Smooth muscle cell (in vitro differentiated cells): ENCODE data around the gene BCO1. TPM values are rescaled to one million over a fixed set of nuclear protein-coding genes. Genes with fewer than 3 reads are reported as not detected.

Source experiments
- DNase-seq: peaks from one replicate; lab custom pipeline; 2025; ENCODE audit not compliant: unreplicated experiment; lab: John Stamatoyannopoulos, UW
- H2AFZ ChIP-seq: fragments of 200-600 bp; sonication (generic); 2 replicates; pipeline ENCODE4 v1.6.0; 2016; ENCODE audit warnings: antibody characterized with exemption, low read depth, mild to moderate bottlenecking
- H3F3A ChIP-seq: fragments of 200-600 bp; sonication (generic); 2 replicates; pipeline ENCODE4 v1.6.0; 2017; ENCODE audit warnings: antibody characterized with exemption, low read depth
- H3K27ac ChIP-seq: fragments of 200-600 bp; sonication (generic); 2 replicates; pipeline ENCODE4 v1.5.1; 2016; ENCODE audit warnings: low read depth, mild to moderate bottlenecking
- H3K27me3 ChIP-seq: fragments of 200-600 bp; sonication (generic); 2 replicates; pipeline ENCODE4 v1.6.1; 2016; ENCODE audit warnings: low read depth, mild to moderate bottlenecking
- H3K36me3 ChIP-seq: fragments of 200-600 bp; sonication (generic); 2 replicates; pipeline ENCODE4 v1.5.1; 2016; ENCODE audit warnings: low read depth
- H3K4me1 ChIP-seq: fragments of 200-600 bp; sonication (generic); 2 replicates; pipeline ENCODE4 v1.5.1; 2016; ENCODE audit warnings: low read depth
- H3K4me2 ChIP-seq: fragments of 200-600 bp; sonication (generic); 2 replicates; pipeline ENCODE4 v1.6.0; 2016; ENCODE audit warnings: mild to moderate bottlenecking
- H3K4me3 ChIP-seq: fragments of 200-600 bp; sonication (generic); 2 replicates; pipeline ENCODE4 v1.5.1; 2016; ENCODE audit warnings: mild to moderate bottlenecking
- H3K79me2 ChIP-seq: fragments of 200-600 bp; sonication (generic); 2 replicates; pipeline ENCODE4 v1.6.0; 2016; ENCODE audit warnings: low read depth, mild to moderate bottlenecking
- H3K9ac ChIP-seq: fragments of 200-600 bp; sonication (generic); 2 replicates; pipeline ENCODE4 v1.6.0; 2016; ENCODE audit warnings: low read depth
- H3K9me3 ChIP-seq: fragments of 200-600 bp; sonication (generic); replicated peaks from 2 replicates; pipeline ENCODE4 v1.5.1; 2016; ENCODE audit warnings: low read depth
- H4K20me1 ChIP-seq: fragments of 200-600 bp; sonication (generic); 2 replicates; pipeline ENCODE4 v1.6.0; 2016; ENCODE audit warnings: low read depth
- whole genome bisulfite sequencing: methylation state at CpG from one replicate; pipeline ENCODE4 v1.1.7; 2016; ENCODE audit warnings: low lambda C conversion rate; 5-methylcytosine and 5-hydroxymethylcytosine counted together
- polyA plus RNA-seq: library from polyadenylated mRNA; unstranded; fragments of >200 nt; fragmentation: Nextera tagmentation; extraction: Ambion mirVana; gene quantifications from 2 replicates; pipeline ENCODE4 v1.2.1, GENCODE V29; 2016
- total RNA-seq: library from RNA; depleted of rRNA; stranded (reverse); fragments of >200 nt; gene quantifications from 2 replicates; pipeline ENCODE4 v1.2.3, GENCODE V29; 2014
- TF ChIP-seq, protein P1 (sequence below): fragments of 200-600 bp; sonication (generic); IDR thresholded peaks from 2 replicates; pipeline ENCODE4 v1.5.1; 2017; ENCODE audit warnings: borderline replicate concordance, mild to moderate bottlenecking, antibody characterized with exemption; ENCODE audit not compliant: insufficient read depth, poor library complexity, severe bottlenecking

The BCO1 gene
- total and polyA plus RNA-seq, 2 experiments from 2014 or later: not detected

DNA sequence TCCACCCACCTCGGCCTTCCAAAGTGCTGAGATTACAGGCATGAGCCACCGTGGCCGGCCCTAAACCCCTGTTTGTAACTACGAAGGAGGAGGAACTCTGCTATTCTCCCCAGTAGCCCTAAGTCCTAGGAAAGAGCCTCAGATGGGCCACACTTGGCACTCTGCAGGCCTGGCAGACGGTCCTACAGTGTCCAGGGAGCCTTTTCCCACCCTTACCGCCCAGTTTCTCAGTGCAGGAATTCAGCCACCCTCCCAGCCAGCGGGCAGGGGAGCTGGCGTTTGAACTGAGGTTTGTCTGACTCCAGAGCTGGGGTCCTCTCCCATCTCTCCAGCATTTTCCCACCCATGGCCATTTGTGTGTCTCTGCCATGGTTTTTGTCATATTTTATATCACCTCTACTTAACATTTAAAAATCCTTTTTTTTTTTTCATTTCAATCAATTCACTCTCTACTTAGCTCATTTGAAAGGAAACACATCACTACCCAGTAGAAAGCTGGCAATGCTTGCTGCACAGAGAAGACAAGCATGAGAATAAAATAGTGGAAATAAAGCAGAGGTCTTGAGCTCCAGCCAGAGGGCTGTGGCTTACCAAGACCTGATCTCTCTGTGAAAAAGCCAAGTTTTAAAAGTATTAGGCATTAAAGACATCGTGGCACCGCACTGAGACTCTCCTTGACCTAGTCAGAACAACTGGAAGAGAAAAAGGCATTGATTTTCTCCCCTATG, 34.9 kb downstream of the BCO1 start:
- Histone ChIP-seq H3K4me2 (no peak overlapping the region), H4K20me1 (no peaks in the 10 kb centered on the region), H3K9me3 (no peaks in the 10 kb centered on the region), H2AFZ (no peak overlapping the region), H3K9ac (no peak overlapping the region), H3K4me1 (no peaks in the 10 kb centered on the region), H3K27ac (no peak overlapping the region), H3K36me3 (no peaks in the 10 kb centered on the region), H3K27me3 (no peaks in the 10 kb centered on the region), H3K4me3 (no peak overlapping the region), H3F3A (no peaks in the 10 kb centered on the region), H3K79me2 (no peaks in the 10 kb centered on the region)
- TF ChIP-seq, protein P1, sequence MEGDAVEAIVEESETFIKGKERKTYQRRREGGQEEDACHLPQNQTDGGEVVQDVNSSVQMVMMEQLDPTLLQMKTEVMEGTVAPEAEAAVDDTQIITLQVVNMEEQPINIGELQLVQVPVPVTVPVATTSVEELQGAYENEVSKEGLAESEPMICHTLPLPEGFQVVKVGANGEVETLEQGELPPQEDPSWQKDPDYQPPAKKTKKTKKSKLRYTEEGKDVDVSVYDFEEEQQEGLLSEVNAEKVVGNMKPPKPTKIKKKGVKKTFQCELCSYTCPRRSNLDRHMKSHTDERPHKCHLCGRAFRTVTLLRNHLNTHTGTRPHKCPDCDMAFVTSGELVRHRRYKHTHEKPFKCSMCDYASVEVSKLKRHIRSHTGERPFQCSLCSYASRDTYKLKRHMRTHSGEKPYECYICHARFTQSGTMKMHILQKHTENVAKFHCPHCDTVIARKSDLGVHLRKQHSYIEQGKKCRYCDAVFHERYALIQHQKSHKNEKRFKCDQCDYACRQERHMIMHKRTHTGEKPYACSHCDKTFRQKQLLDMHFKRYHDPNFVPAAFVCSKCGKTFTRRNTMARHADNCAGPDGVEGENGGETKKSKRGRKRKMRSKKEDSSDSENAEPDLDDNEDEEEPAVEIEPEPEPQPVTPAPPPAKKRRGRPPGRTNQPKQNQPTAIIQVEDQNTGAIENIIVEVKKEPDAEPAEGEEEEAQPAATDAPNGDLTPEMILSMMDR: no peak
- no peak for DNase-seq
- WGBS: 88% methylated on average over 10 of the region's 10 CpGs

DNA sequence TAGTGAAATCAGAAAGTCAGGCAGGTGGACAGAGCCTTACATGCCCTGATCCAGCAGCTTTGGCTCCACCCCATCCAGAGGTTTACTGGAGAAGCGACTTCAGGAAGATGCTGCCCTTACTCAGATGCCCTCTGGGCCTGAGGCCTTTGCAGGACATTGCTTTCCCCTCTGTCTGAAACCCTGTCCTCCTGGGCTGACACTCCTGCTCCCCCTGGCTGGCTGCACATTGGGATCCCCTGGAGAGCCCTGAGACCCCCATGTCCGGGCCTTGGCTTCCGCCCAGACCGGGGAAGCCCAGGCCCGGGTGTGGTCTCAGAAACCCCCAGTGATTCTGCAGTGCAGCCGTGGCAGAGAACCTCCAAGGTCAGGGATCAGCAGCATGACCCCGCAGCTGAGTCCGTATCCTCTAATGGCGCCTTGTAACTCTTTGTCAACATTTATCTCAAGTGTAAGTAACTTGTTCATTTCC, 36.6 kb downstream of the BCO1 start:
- Histone ChIP-seq H3K27ac (no peak overlapping the region), H3K4me3 (no peak overlapping the region), H3K79me2 (no peaks in the 10 kb centered on the region), H3K4me1 (no peaks in the 10 kb centered on the region), H4K20me1 (no peaks in the 10 kb centered on the region), H3K4me2 (no peak overlapping the region), H3F3A (no peaks in the 10 kb centered on the region), H2AFZ (no peak overlapping the region), H3K27me3 (no peaks in the 10 kb centered on the region), H3K9me3 (no peaks in the 10 kb centered on the region), H3K9ac (no peak overlapping the region), H3K36me3 (no peaks in the 10 kb centered on the region)
- DNase-seq: no peak
- 88% methylated on average over 9 of the region's 9 CpGs for WGBS
- TF ChIP-seq, protein P1: no peak

DNA sequence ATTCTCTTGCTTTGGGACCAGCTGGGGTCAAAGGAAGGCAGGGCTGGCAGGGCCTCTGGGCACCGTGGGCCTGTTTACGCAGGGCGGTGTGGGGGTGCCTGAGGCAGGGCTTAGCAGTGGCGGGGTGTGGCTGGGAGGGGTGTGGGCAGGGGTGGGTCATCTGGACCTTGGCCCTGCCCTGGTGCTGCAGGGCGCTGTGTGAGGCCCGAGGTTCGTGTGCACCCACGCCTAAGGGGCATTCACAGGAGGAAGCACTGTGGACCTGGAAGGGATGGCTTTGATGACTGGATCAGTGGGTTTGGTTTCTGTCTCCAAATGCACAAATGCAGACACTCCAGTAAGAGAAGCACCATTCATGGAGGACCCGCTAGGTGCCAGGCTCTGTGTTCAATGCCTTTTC, 37.3 kb downstream of the BCO1 start:
- no peak overlapping the region for H3K9ac ChIP-seq
- H3K36me3 ChIP-seq: no peaks in the 10 kb centered on the region
- 92% methylated on average over 9 of the region's 9 CpGs for WGBS
- H3F3A ChIP-seq: no peaks in the 10 kb centered on the region
- H3K4me3 ChIP-seq: no peak overlapping the region
- no peak for DNase-seq
- no peaks in the 10 kb centered on the region for H3K4me1 ChIP-seq
- H3K27ac ChIP-seq: no peak overlapping the region
- H3K4me2 ChIP-seq: no peak overlapping the region
- H4K20me1 ChIP-seq: no peaks in the 10 kb centered on the region
- H3K9me3 ChIP-seq: no peaks in the 10 kb centered on the region
- no peak overlapping the region for H2AFZ ChIP-seq
- no peaks in the 10 kb centered on the region for H3K27me3 ChIP-seq
- no peaks in the 10 kb centered on the region for H3K79me2 ChIP-seq
- TF ChIP-seq, protein P1: no peak

DNA sequence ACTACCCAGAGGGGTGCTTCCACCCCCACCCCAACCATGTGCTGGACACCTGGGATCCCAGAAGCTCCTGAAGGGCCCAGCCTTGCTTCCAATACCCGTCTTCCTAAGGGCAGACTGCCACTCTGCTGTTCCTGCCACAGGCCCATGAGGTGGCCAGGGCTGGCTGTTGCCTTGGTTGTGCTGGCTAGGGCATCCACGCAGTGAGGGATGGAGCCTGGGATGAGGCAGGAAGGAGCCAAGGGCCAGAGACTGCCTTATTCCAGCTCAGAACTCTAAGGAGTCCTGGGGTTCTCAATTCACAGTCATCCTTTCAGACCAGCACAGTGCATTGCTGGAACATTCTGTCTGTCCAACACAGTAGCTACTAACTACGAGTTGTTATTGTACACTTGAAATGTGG, 37.8 kb downstream of the BCO1 start:
- H3K9me3 ChIP-seq: no peaks in the 10 kb centered on the region
- H3K27me3 ChIP-seq: no peaks in the 10 kb centered on the region
- H3K4me3 ChIP-seq: no peak overlapping the region
- no peak overlapping the region for H3K9ac ChIP-seq
- no peaks in the 10 kb centered on the region for H4K20me1 ChIP-seq
- H2AFZ ChIP-seq: no peak overlapping the region
- no peak overlapping the region for H3K27ac ChIP-seq
- H3K79me2 ChIP-seq: no peaks in the 10 kb centered on the region
- TF ChIP-seq, protein P1: no peak
- no peak for DNase-seq
- WGBS: 88% methylated on average over 3 of the region's 3 CpGs
- H3K36me3 ChIP-seq: no peaks in the 10 kb centered on the region
- H3K4me1 ChIP-seq: no peaks in the 10 kb centered on the region
- no peak overlapping the region for H3K4me2 ChIP-seq
- H3F3A ChIP-seq: no peaks in the 10 kb centered on the region
